Keratinocyte (primary cell): Measurements from ENCODE around the gene PRKAB2. TPM values are rescaled to one million over a fixed set of nuclear protein-coding genes. Genes with fewer than 3 reads are reported as not detected.
"Not testable (repeated sequence)": the region's sequence is repeated elsewhere in the genome, so short reads cannot be mapped to it uniquely, and the experiment has no call there.

Experiments used
- DNase-seq: peaks from one replicate; pipeline ENCODE4 v3.0.0-alpha.2; 2011; ENCODE audit warnings: low read depth, missing footprints, low spot score
- FAIRE-seq: peaks from 2 replicates; lab custom pipeline; 2011; peaks lifted over from hg19 to GRCh38; lab: Jason Lieb, UNC
- H2AFZ ChIP-seq: 2 replicates; pipeline ENCODE4 v1.6.0; 2012; ENCODE audit warnings: low read length, control low read depth, inconsistent platforms; ENCODE audit not compliant: control insufficient read depth
- H3K27ac ChIP-seq: 2 replicates; pipeline ENCODE4 v1.5.1; 2011; ENCODE audit warnings: low read length; ENCODE audit not compliant: control insufficient read depth, insufficient read depth
- H3K27me3 ChIP-seq: 3 replicates; pipeline ENCODE4 v1.6.0; 2011; ENCODE audit warnings: low read length; ENCODE audit not compliant: control insufficient read depth, insufficient read depth; ENCODE audit errors: extremely low read depth
- H3K36me3 ChIP-seq, 2 experiments: 2 replicates in 1 of 2; 3 replicates in 1 of 2; pipeline ENCODE4 v1.5.1; 2011; ENCODE audit warnings: low read length in 2 of 2, mild to moderate bottlenecking in 1 of 2; ENCODE audit not compliant: control insufficient read depth in 2 of 2, insufficient read depth in 2 of 2; ENCODE audit errors: extremely low read depth in 1 of 2
- H3K4me1 ChIP-seq: 3 replicates; pipeline ENCODE4 v1.5.1; 2011; ENCODE audit warnings: low read length; ENCODE audit not compliant: control insufficient read depth, insufficient read depth; ENCODE audit errors: extremely low read depth
- H3K4me2 ChIP-seq: 3 replicates; pipeline ENCODE4 v1.6.0; 2011; ENCODE audit warnings: low read depth, low read length; ENCODE audit not compliant: control insufficient read depth, insufficient read depth; ENCODE audit errors: extremely low read depth
- H3K4me3 ChIP-seq, 3 experiments: fragments of 200-600 bp in 1 of 3; sonication (generic) in 1 of 3; 2 replicates in 2 of 3; 3 replicates in 1 of 3; pipeline ENCODE4 v1.5.1; 2011 to 2016; ENCODE audit warnings: low read length in 3 of 3, mild to moderate bottlenecking in 3 of 3, control low read depth in 2 of 3, inconsistent platforms in 1 of 3, low read depth in 1 of 3, mixed read lengths in 1 of 3, mixed run types in 1 of 3, moderate library complexity in 1 of 3; ENCODE audit not compliant: control insufficient read depth in 2 of 3, insufficient read depth in 2 of 3; ENCODE audit errors: extremely low read depth in 1 of 3
- H3K79me2 ChIP-seq: 2 replicates; pipeline ENCODE4 v1.6.0; 2012; ENCODE audit warnings: low read length; ENCODE audit not compliant: control insufficient read depth, insufficient read depth
- H3K9ac ChIP-seq: 3 replicates; pipeline ENCODE4 v1.6.0; 2011; ENCODE audit warnings: low read length; ENCODE audit not compliant: control insufficient read depth, insufficient read depth; ENCODE audit errors: extremely low read depth
- H3K9me1 ChIP-seq: 3 replicates; pipeline ENCODE4 v1.6.0; 2011; ENCODE audit warnings: low read length; ENCODE audit not compliant: control insufficient read depth, insufficient read depth; ENCODE audit errors: extremely low read depth
- H3K9me3 ChIP-seq: 2 replicates; pipeline ENCODE4 v1.5.1; 2012; ENCODE audit warnings: low read depth, low read length; ENCODE audit not compliant: control insufficient read depth
- H4K20me1 ChIP-seq: 3 replicates; pipeline ENCODE4 v1.6.0; 2011; ENCODE audit warnings: low read length; ENCODE audit not compliant: control insufficient read depth, insufficient read depth; ENCODE audit errors: extremely low read depth
- CTCF ChIP-seq, 3 experiments: IDR thresholded peaks in 1 of 3; conservative IDR thresholded peaks in 1 of 3; optimal IDR thresholded peaks in 1 of 3; 2 replicates in 2 of 3; 3 replicates in 1 of 3; pipeline versions ENCODE3 to v1.5.1; 2011; ENCODE audit warnings: low read length in 3 of 3, mild to moderate bottlenecking in 3 of 3, moderate library complexity in 2 of 3, control low read depth in 1 of 3, inconsistent platforms in 1 of 3; ENCODE audit not compliant: insufficient read depth in 2 of 3; ENCODE audit errors: extremely low read depth in 1 of 3
- EZH2 ChIP-seq: IDR thresholded peaks from one replicate; pipeline ENCODE4 v1.6.1; 2012; ENCODE audit warnings: inconsistent platforms, mild to moderate bottlenecking, low read length, moderate library complexity
- dilution Hi-C: fragments of 300-500 bp; cut with MboI; formaldehyde crosslinking; loops from one replicate; pipeline ENCODE4 v1.7.0; 2020; ENCODE audit warnings: low sequenced_read_pairs; ENCODE audit not compliant: extremely low pct_ligation_motif_present
- polyA plus RNA-seq, 5 experiments: library from polyadenylated mRNA; depleted of rRNA in 3 of 5; stranded (reverse) in 3 of 5; stranded (forward) in 1 of 5; unstranded in 1 of 5; fragments of >200 nt; gene quantifications; 1 replicate in 1 of 5; 2 replicates in 3 of 5; 3 replicates in 1 of 5; pipeline versions ENCODE4 v1.2.1 to v1.2.3, GENCODE V29; 2011 to 2012; ENCODE audit warnings: missing spikeins in 2 of 5, low read depth in 1 of 5, low replicate concordance in 1 of 5

The PRKAB2 gene
- polyA plus RNA-seq, 1 donor (not counting 4 experiments of a cell fraction or from before 2014, with no cell fraction given): 39.9 TPM

- Histone ChIP-seq H3K79me2 (no peaks in the 10 kb centered on the region), H3K27ac (no peak overlapping the region), H4K20me1 (no peaks in the 10 kb centered on the region), H3K9me1 (no peaks in the 10 kb centered on the region), H3K4me2 (no peak overlapping the region), H2AFZ (no peak overlapping the region), H3K27me3 (no peaks in the 10 kb centered on the region), H3K9me3 (no peaks in the 10 kb centered on the region), H3K36me3 (no peaks in the 10 kb centered on the region), H3K4me3 (no peak overlapping the region), H3K9ac (no peak overlapping the region), H3K4me1 (no peaks in the 10 kb centered on the region)
- TF ChIP-seq EZH2: no peak
- no peak for TF ChIP-seq CTCF (optimal IDR thresholded peaks at IDR 0.05 in 1 of 3, IDR thresholded peaks at IDR 0.05 in 1 of 3, conservative IDR thresholded peaks at IDR 0.05 in 1 of 3; ENCODE audit: extremely low read depth in 1 of 3, insufficient read depth in 2 of 3, low read length in 3 of 3)
- DNase-seq (no peak), FAIRE-seq (no peak)
- dilution Hi-C loops: no loop called here
These were observed 56.8 kb downstream of the PRKAB2 start for GRCh38 chr1:147115496-147115895.

GRCh38 chr1:147115079-147115478, 57.2 kb downstream of the PRKAB2 start:
- H3K27me3 ChIP-seq, H3K4me1 ChIP-seq, H2AFZ ChIP-seq, dilution Hi-C loops, H4K20me1 ChIP-seq, H3K9me1 ChIP-seq, DNase-seq, H3K4me2 ChIP-seq, H3K9ac ChIP-seq, H3K4me3 ChIP-seq, H3K9me3 ChIP-seq, H3K79me2 ChIP-seq, H3K36me3 ChIP-seq, FAIRE-seq, H3K27ac ChIP-seq: not testable (repeated sequence)

GRCh38 chr1:147114353-147114752, 57.9 kb downstream of the PRKAB2 start:
- H3K79me2 ChIP-seq, H3K4me3 ChIP-seq, H3K27me3 ChIP-seq, H3K9me1 ChIP-seq, H4K20me1 ChIP-seq, dilution Hi-C loops, H3K9me3 ChIP-seq, H3K27ac ChIP-seq, H2AFZ ChIP-seq, H3K9ac ChIP-seq, H3K4me1 ChIP-seq, H3K36me3 ChIP-seq, DNase-seq, H3K4me2 ChIP-seq, FAIRE-seq: not testable (repeated sequence)
